HCT116 (cell line): ENCODE measurements around the gene NLRP8. TPM values are rescaled to one million over a fixed set of nuclear protein-coding genes. Genes with fewer than 3 reads are reported as not detected.

ENCODE experiments used
- ATAC-seq: fragments of 200-7000 bp; cut with Tn5 transposase; 2 replicates; pipeline ENCODE4 v1.9.1; 2020; ENCODE audit warnings: mild to moderate bottlenecking, moderate library complexity
- BruUV-seq: library from RNA; stranded (reverse); fragments of 400-500 nt; replicated peaks from 2 replicates; lab custom pipeline; 2021; lab: Mats Ljungman, UMichigan
- CTCF ChIA-PET: fragments of 300-600 bp; sonication (Branson Sonifier 250); formaldehyde crosslinking; loops from one replicate; lab custom pipeline; 2021; ENCODE audit warnings: antibody characterized with exemption; lab: Charles Lee
- POLR2A ChIA-PET: fragments of 300-600, 350-600 bp; sonication (Branson Sonifier 250); formaldehyde crosslinking; loops from one replicate; lab custom pipeline; 2021; ENCODE audit warnings: antibody characterized with exemption; lab: Charles Lee
- RAD21 ChIA-PET, 2 experiments: fragments of 300-600 bp; sonication (Branson Sonifier 250); formaldehyde crosslinking; loops; one replicate each; lab custom pipeline; 2023; ENCODE audit warnings: low total read pairs in 2 of 2; ENCODE audit not compliant: uncharacterized antibody in 2 of 2, unreplicated experiment in 2 of 2, low non-redundant PET in 1 of 2; lab: Charles Lee
- DNase-seq: peaks from one replicate; pipeline ENCODE4 v3.0.0-alpha.2; 2010; ENCODE audit warnings: low read depth, low spot score
- H2AFZ ChIP-seq: fragments of 200-600 bp; shearing (Covaris generic), sonication (generic); 2 replicates; pipeline ENCODE4 v1.6.1; 2017; ENCODE audit warnings: low read depth, mixed run types, mixed read lengths, antibody characterized with exemption, low read length; ENCODE audit not compliant: poor library complexity, severe bottlenecking
- H3K27ac ChIP-seq: 2 replicates; pipeline ENCODE4 v1.5.1; 2012; ENCODE audit warnings: low read depth, low read length
- H3K27me3 ChIP-seq: fragments of 200-600 bp; sonication (generic); 2 replicates; pipeline ENCODE4 v1.6.1; 2016; ENCODE audit warnings: mixed run types, low read length, mixed read lengths; ENCODE audit not compliant: insufficient read depth
- H3K36me3 ChIP-seq, 2 experiments: fragments of 200-500 bp in 1 of 2; fragments of 200-600 bp in 1 of 2; sonication (Bioruptor generic) in 1 of 2; sonication (generic) in 1 of 2; 2 replicates each; pipeline versions ENCODE4 v1.5.1 to v1.6.1; 2014 to 2016; ENCODE audit warnings: low read length in 2 of 2, inconsistent platforms in 1 of 2, mixed read lengths in 1 of 2, mixed run types in 1 of 2; ENCODE audit not compliant: insufficient read depth in 2 of 2, control insufficient read depth in 1 of 2
- H3K4me1 ChIP-seq, 2 experiments: fragments of 200-600 bp in 1 of 2; sonication (generic) in 1 of 2; 2 replicates each; pipeline versions ENCODE4 v1.5.1 to v1.6.1; 2012 to 2017; ENCODE audit warnings: low read length in 2 of 2, inconsistent platforms in 1 of 2, mild to moderate bottlenecking in 1 of 2, mixed read lengths in 1 of 2, mixed run types in 1 of 2, moderate library complexity in 1 of 2; ENCODE audit not compliant: insufficient read depth in 2 of 2, control insufficient read depth in 1 of 2
- H3K4me2 ChIP-seq: fragments of 200-600 bp; sonication (generic); 2 replicates; pipeline ENCODE4 v1.6.1; 2017; ENCODE audit warnings: mixed run types, low read length, mixed read lengths
- H3K4me3 ChIP-seq, 2 experiments: fragments of 200-600 bp in 1 of 2; sonication (generic) in 1 of 2; replicated peaks in 1 of 2; 2 replicates each; pipeline ENCODE4 v1.5.1; 2011 to 2016; ENCODE audit warnings: low read length in 2 of 2, control low read depth in 1 of 2, low read depth in 1 of 2, mild to moderate bottlenecking in 1 of 2, mixed read lengths in 1 of 2, mixed run types in 1 of 2
- H3K79me2 ChIP-seq: fragments of 200-600 bp; sonication (generic); 2 replicates; pipeline ENCODE4 v1.6.1; 2017; ENCODE audit warnings: mild to moderate bottlenecking, mixed run types, low read length, moderate library complexity, mixed read lengths; ENCODE audit not compliant: insufficient read depth
- H3K9ac ChIP-seq: fragments of 200-600 bp; sonication (generic); 2 replicates; pipeline ENCODE4 v1.6.1; 2016; ENCODE audit warnings: low read length, mixed read lengths
- H3K9me2 ChIP-seq: fragments of 200-600 bp; sonication (generic), shearing (Covaris generic); 2 replicates; pipeline ENCODE4 v1.6.1; 2017; ENCODE audit warnings: mixed run types, mild to moderate bottlenecking, moderate library complexity; ENCODE audit not compliant: insufficient read depth
- H3K9me3 ChIP-seq, 2 experiments: fragments of 200-500 bp in 1 of 2; fragments of 200-600 bp in 1 of 2; sonication (Bioruptor generic) in 1 of 2; sonication (generic) in 1 of 2; 2 replicates each; pipeline ENCODE4 v1.6.1; 2014 to 2017; ENCODE audit warnings: low read length in 2 of 2, mixed read lengths in 2 of 2, inconsistent platforms in 1 of 2, low read depth in 1 of 2, mild to moderate bottlenecking in 1 of 2, mixed run types in 1 of 2, moderate library complexity in 1 of 2; ENCODE audit not compliant: control insufficient read depth in 1 of 2, insufficient read depth in 1 of 2
- H4K20me1 ChIP-seq: fragments of 200-600 bp; sonication (generic), shearing (Covaris generic); 2 replicates; pipeline ENCODE4 v1.6.1; 2017; ENCODE audit warnings: mixed run types, mild to moderate bottlenecking, moderate library complexity; ENCODE audit not compliant: insufficient read depth
- ATF3 ChIP-seq: IDR thresholded peaks from 2 replicates; pipeline ENCODE4 v1.6.1; 2012
- CTCF ChIP-seq, 3 experiments: fragments of 200-600 bp in 1 of 3; sonication (generic) in 1 of 3; IDR thresholded peaks in 2 of 3; conservative IDR thresholded peaks in 1 of 3; 2 replicates each; pipeline ENCODE4 v1.5.1; 2012 to 2017; ENCODE audit warnings: low read depth in 2 of 3, low read length in 2 of 3, antibody characterized with exemption in 1 of 3, borderline replicate concordance in 1 of 3, control low read depth in 1 of 3, mild to moderate bottlenecking in 1 of 3, mixed read lengths in 1 of 3, mixed run types in 1 of 3, moderate library complexity in 1 of 3; ENCODE audit not compliant: insufficient read depth in 1 of 3
- EGR1 ChIP-seq: IDR thresholded peaks from 2 replicates; pipeline ENCODE4 v1.6.1; 2012; ENCODE audit warnings: low read depth
- ELF1 ChIP-seq: IDR thresholded peaks from 2 replicates; pipeline ENCODE4 v1.6.1; 2012; ENCODE audit warnings: low read depth, borderline replicate concordance
- EZH2 ChIP-seq: fragments of 200-600 bp; sonication (generic); IDR thresholded peaks from 2 replicates; pipeline ENCODE4 v1.6.1; 2017; ENCODE audit warnings: antibody characterized with exemption, mixed run types
- MAX ChIP-seq: IDR thresholded peaks from 2 replicates; pipeline ENCODE4 v1.6.1; 2012
- POLR2A ChIP-seq: IDR thresholded peaks from 2 replicates; pipeline ENCODE4 v1.7.0; 2011; ENCODE audit warnings: borderline replicate concordance; ENCODE audit not compliant: insufficient read depth, insufficient read length; ENCODE audit errors: extremely low read depth
- POLR2AphosphoS5 ChIP-seq: IDR thresholded peaks from 2 replicates; pipeline ENCODE4 v1.6.1; 2011; ENCODE audit warnings: mild to moderate bottlenecking, low read depth, low read length, moderate library complexity
- SIN3A ChIP-seq: IDR thresholded peaks from 2 replicates; pipeline ENCODE4 v1.6.1; 2012; ENCODE audit warnings: low read depth
- SP1 ChIP-seq: IDR thresholded peaks from 2 replicates; pipeline ENCODE4 v1.6.1; 2012; ENCODE audit warnings: low read depth
- SRF ChIP-seq: IDR thresholded peaks from 2 replicates; pipeline ENCODE4 v1.6.1; 2012; ENCODE audit warnings: low read depth
- TCF7L2 ChIP-seq: IDR thresholded peaks from 2 replicates; pipeline ENCODE4 v1.7.0; 2011; ENCODE audit warnings: borderline replicate concordance, inconsistent platforms; ENCODE audit not compliant: insufficient read depth, insufficient read length; ENCODE audit errors: extremely low read depth
- ZNF274 ChIP-seq: fragments of 200-500 bp; sonication (Bioruptor generic); IDR thresholded peaks from 2 replicates; pipeline ENCODE4 v1.6.1; 2014; ENCODE audit warnings: mild to moderate bottlenecking, low read depth, low read length, inconsistent platforms
- intact Hi-C: fragments of 100-400 bp; cut with micrococcal nuclease; formaldehyde crosslinking; loops from 2 replicates; pipeline ENCODE4 v1.10.0; 2022
- total RNA-seq: library from RNA; stranded (reverse); gene quantifications from one replicate; pipeline ENCODE4 v1.2.1, GENCODE V29; 2021; ENCODE audit not compliant: unreplicated experiment
- TF ChIP-seq, protein P1 (sequence below): IDR thresholded peaks from 2 replicates; pipeline ENCODE4 v1.6.1; 2012; ENCODE audit warnings: low read depth
- TF ChIP-seq, protein P2 (sequence below): IDR thresholded peaks from 2 replicates; pipeline ENCODE4 v1.6.1; 2011; ENCODE audit warnings: mild to moderate bottlenecking, low read length, moderate library complexity; ENCODE audit not compliant: insufficient replicate concordance; ENCODE audit errors: extremely low read depth

NLRP8 gene
- total RNA-seq, 1 experiment from 2014 or later = not detected

DNA sequence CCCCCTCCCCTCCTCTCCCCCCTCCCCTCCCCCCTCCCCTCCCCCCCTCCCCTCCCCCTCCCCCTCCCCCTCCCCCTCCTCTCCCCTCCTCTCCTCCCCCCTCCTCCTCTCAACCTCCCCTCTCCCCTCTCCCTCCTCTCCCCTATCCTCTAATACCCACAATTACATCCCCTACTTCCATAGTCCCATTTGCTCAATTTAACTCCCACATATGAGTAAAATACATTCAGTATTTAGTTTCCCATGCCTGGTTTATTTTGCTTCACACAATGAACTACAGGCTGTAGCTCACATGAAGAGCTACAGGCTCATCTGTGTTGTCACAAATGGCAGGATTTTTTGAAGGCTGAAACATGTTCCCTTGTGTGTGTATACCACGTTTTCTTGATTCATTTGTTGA, 45.9 kb downstream of the NLRP8 start:
- H2AFZ ChIP-seq = no peak overlapping the region
- H3K9me3 ChIP-seq = no peaks in the 10 kb centered on the region
- no peaks in the 10 kb centered on the region for H3K36me3 ChIP-seq
- intact Hi-C loops = no loop called here
- TF ChIP-seq ZNF274 = no peak
- TF ChIP-seq TCF7L2 = no peak
- TF ChIP-seq, protein P1, sequence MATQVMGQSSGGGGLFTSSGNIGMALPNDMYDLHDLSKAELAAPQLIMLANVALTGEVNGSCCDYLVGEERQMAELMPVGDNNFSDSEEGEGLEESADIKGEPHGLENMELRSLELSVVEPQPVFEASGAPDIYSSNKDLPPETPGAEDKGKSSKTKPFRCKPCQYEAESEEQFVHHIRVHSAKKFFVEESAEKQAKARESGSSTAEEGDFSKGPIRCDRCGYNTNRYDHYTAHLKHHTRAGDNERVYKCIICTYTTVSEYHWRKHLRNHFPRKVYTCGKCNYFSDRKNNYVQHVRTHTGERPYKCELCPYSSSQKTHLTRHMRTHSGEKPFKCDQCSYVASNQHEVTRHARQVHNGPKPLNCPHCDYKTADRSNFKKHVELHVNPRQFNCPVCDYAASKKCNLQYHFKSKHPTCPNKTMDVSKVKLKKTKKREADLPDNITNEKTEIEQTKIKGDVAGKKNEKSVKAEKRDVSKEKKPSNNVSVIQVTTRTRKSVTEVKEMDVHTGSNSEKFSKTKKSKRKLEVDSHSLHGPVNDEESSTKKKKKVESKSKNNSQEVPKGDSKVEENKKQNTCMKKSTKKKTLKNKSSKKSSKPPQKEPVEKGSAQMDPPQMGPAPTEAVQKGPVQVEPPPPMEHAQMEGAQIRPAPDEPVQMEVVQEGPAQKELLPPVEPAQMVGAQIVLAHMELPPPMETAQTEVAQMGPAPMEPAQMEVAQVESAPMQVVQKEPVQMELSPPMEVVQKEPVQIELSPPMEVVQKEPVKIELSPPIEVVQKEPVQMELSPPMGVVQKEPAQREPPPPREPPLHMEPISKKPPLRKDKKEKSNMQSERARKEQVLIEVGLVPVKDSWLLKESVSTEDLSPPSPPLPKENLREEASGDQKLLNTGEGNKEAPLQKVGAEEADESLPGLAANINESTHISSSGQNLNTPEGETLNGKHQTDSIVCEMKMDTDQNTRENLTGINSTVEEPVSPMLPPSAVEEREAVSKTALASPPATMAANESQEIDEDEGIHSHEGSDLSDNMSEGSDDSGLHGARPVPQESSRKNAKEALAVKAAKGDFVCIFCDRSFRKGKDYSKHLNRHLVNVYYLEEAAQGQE = no peak
- no peak for TF ChIP-seq ELF1
- no peak for TF ChIP-seq POLR2AphosphoS5
- TF ChIP-seq, protein P2, sequence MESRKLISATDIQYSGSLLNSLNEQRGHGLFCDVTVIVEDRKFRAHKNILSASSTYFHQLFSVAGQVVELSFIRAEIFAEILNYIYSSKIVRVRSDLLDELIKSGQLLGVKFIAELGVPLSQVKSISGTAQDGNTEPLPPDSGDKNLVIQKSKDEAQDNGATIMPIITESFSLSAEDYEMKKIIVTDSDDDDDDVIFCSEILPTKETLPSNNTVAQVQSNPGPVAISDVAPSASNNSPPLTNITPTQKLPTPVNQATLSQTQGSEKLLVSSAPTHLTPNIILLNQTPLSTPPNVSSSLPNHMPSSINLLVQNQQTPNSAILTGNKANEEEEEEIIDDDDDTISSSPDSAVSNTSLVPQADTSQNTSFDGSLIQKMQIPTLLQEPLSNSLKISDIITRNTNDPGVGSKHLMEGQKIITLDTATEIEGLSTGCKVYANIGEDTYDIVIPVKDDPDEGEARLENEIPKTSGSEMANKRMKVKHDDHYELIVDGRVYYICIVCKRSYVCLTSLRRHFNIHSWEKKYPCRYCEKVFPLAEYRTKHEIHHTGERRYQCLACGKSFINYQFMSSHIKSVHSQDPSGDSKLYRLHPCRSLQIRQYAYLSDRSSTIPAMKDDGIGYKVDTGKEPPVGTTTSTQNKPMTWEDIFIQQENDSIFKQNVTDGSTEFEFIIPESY = no peak
- TF ChIP-seq POLR2A = no peak
- no peak for TF ChIP-seq SRF
- TF ChIP-seq EGR1 = no peak
- no peak for TF ChIP-seq SIN3A
- no peak for TF ChIP-seq SP1
- TF ChIP-seq ATF3 = no peak
- no peak for TF ChIP-seq MAX
- TF ChIP-seq CTCF (IDR thresholded peaks at IDR 0.05 in 2 of 3, conservative IDR thresholded peaks at IDR 0.05 in 1 of 3; ENCODE audit: borderline replicate concordance in 1 of 3, insufficient read depth in 1 of 3, low read depth in 2 of 3, low read length in 2 of 3) = no peak
- no peak for TF ChIP-seq EZH2
- TF ChIP-seq, all 23 proteins: peak for 0
- POLR2A ChIA-PET = no interaction called here
- no peak for DNase-seq
- CTCF ChIA-PET = no interaction called here
- no peak for ATAC-seq
- no peak overlapping the region for H3K9ac ChIP-seq
- H3K4me3 ChIP-seq = no peak overlapping the region
- RAD21 ChIA-PET = no interaction called here
- no peaks in the 10 kb centered on the region for H3K9me2 ChIP-seq
- no peak overlapping the region for H3K27ac ChIP-seq
- no TSS peak for BruUV-seq
- 0 out of 2 replicates have a peak, but pooled peaks cover 10% of the 10 kb centered on the region for H3K27me3 ChIP-seq
- H4K20me1 ChIP-seq = no peaks in the 10 kb centered on the region
- no peaks in the 10 kb centered on the region for H3K79me2 ChIP-seq
- no peak overlapping the region for H3K4me2 ChIP-seq
- H3K4me1 ChIP-seq = no peaks in the 10 kb centered on the region
